HFFc6 (cell line): ENCODE results near the gene PRMT3. TPM values are rescaled to one million over a fixed set of nuclear protein-coding genes. Genes with fewer than 3 reads are reported as not detected.

ENCODE experiments used
- DNase-seq: peaks from one replicate; pipeline ENCODE4 v3.0.0-alpha.2; 2018
- H3K27ac Mint-ChIP-seq: 2 replicates; pipeline ENCODE4 v1.8.0; 2020; ENCODE audit warnings: mild to moderate bottlenecking, mixed read lengths
- H3K27me3 Mint-ChIP-seq: 2 replicates; pipeline ENCODE4 v1.8.0; 2021; ENCODE audit warnings: mild to moderate bottlenecking, moderate library complexity, mixed read lengths; ENCODE audit not compliant: insufficient read depth
- H3K36me3 Mint-ChIP-seq: 2 replicates; pipeline ENCODE4 v1.8.0; 2021; ENCODE audit warnings: low read depth, mixed read lengths
- H3K4me1 Mint-ChIP-seq: 2 replicates; pipeline ENCODE4 v1.8.0; 2020; ENCODE audit warnings: low read depth, mixed read lengths
- H3K4me3 Mint-ChIP-seq: 2 replicates; pipeline ENCODE4 v1.8.0; 2020; ENCODE audit warnings: mild to moderate bottlenecking, moderate library complexity, mixed read lengths
- H3K9me3 Mint-ChIP-seq: 2 replicates; pipeline ENCODE4 v1.8.0; 2020; ENCODE audit warnings: mild to moderate bottlenecking, mixed read lengths
- total RNA-seq, 6 experiments: library from RNA; stranded (reverse); fragmentation: NEBNext Ultra II Directional; extraction: Animal tissue kit (Norgen Biotek cat#: 25700); gene quantifications; 2 replicates in 1 of 6; 3 replicates in 5 of 6; pipeline ENCODE4 v1.2.3, GENCODE V29; 2021
- TF ChIP-seq, protein P1 (sequence below): fragments of 200-600 bp; sonication (generic); IDR thresholded peaks from 2 replicates; pipeline ENCODE4 v1.5.0; 2021; ENCODE audit warnings: antibody characterized with exemption, mild to moderate bottlenecking

Gene PRMT3
- total RNA-seq, 6 experiments from 2014 or later: 9.6 to 13.2 (median 12.1) TPM

DNA sequence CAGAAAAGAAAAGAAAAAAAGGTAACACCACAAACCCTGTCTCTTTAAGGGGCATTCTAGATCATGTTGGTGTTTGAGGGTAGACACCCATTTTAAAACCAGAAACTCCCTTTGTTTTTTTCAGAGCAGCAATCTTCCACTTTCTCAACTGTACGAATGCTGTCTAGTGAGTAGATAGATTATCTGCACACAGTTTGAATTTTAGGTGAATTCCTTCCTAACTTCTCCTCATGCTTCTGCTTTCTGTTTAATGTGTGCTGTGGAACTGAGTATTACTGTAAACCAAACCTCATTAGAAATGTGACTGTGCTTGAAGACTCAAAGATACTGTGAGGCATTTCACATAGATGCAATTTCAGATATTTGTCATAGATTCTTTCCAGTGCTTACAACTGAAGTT lies 102.4 kb downstream of the PRMT3 start:
- no peaks in the 10 kb centered on the region; the same call in 1 of the 2 replicates for H3K36me3 Mint-ChIP-seq
- no peaks in the 10 kb centered on the region; the same call in 1 of the 2 replicates for H3K27me3 Mint-ChIP-seq
- H3K4me3 Mint-ChIP-seq: no peak overlapping the region
- H3K4me1 Mint-ChIP-seq: no peaks in the 10 kb centered on the region
- DNase-seq: no peak
- TF ChIP-seq, protein P1, sequence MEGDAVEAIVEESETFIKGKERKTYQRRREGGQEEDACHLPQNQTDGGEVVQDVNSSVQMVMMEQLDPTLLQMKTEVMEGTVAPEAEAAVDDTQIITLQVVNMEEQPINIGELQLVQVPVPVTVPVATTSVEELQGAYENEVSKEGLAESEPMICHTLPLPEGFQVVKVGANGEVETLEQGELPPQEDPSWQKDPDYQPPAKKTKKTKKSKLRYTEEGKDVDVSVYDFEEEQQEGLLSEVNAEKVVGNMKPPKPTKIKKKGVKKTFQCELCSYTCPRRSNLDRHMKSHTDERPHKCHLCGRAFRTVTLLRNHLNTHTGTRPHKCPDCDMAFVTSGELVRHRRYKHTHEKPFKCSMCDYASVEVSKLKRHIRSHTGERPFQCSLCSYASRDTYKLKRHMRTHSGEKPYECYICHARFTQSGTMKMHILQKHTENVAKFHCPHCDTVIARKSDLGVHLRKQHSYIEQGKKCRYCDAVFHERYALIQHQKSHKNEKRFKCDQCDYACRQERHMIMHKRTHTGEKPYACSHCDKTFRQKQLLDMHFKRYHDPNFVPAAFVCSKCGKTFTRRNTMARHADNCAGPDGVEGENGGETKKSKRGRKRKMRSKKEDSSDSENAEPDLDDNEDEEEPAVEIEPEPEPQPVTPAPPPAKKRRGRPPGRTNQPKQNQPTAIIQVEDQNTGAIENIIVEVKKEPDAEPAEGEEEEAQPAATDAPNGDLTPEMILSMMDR: no peak
- H3K27ac Mint-ChIP-seq: no peak overlapping the region
- no peaks in the 10 kb centered on the region for H3K9me3 Mint-ChIP-seq

DNA sequence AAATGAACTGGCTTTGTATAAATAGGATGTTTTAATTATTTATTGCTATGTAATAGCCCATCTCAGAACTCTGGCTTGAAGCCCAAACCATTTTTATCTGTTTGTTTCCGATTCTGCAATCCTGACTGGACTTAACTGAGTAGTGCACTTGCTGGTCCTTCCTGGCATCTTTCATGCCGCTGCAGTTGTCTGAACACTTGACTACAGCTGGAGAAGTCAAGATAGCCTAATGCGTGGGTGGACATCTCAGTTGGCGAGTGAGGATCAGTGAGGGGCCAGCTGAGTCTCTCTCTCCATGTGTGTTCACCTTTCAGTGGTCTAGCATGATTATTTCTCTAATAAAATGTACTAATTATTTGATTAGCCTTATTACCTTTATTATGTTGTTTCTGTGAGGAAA lies 105.8 kb downstream of the PRMT3 start:
- H3K4me3 Mint-ChIP-seq: no peak overlapping the region
- DNase-seq: no peak
- H3K36me3 Mint-ChIP-seq: no peaks in the 10 kb centered on the region; the same call in 1 of the 2 replicates
- H3K9me3 Mint-ChIP-seq: no peaks in the 10 kb centered on the region
- H3K27me3 Mint-ChIP-seq: no peaks in the 10 kb centered on the region; the same call in 1 of the 2 replicates
- H3K27ac Mint-ChIP-seq: no peak overlapping the region
- TF ChIP-seq, protein P1: no peak
- H3K4me1 Mint-ChIP-seq: no peaks in the 10 kb centered on the region

DNA sequence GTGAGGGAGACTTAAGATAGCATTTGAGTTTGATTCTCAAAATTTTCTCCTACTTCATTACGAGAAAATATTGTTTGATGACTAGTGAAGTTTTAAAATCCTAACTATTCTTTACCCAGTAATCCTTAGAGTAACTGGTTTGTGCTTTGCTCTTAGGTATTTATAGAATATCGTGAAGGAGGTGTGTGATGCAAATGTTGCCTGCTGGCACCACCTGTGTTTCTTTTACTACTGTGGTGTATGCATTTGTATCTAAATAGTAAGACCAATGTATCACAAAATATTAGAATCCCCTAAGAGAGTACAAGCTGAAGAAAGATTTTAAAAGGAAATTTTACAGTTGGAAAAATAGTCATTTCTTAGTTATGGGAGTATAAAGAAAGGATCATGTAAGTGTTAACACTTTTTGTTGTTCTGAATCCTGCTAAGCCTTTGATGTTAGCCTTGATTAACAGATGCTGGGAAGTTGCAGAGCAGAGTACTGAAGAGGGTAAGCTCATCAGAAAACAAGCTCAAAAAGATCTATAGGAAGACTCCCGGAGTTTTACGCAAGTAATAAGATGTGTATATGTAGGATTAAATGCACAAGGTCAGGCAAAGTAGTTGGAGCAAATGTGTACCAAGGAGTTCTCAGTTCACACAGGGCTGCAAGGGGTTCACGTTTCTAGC lies 109.7 kb downstream of the PRMT3 start:
- Mint-ChIP-seq H3K27me3 (no peaks in the 10 kb centered on the region; the same call in 1 of the 2 replicates), H3K36me3 (no peaks in the 10 kb centered on the region; the same call in 1 of the 2 replicates), H3K4me3 (no peak overlapping the region), H3K4me1 (no peaks in the 10 kb centered on the region), H3K9me3 (no peaks in the 10 kb centered on the region), H3K27ac (no peak overlapping the region)
- no peak for DNase-seq
- TF ChIP-seq, protein P1: no peak

DNA sequence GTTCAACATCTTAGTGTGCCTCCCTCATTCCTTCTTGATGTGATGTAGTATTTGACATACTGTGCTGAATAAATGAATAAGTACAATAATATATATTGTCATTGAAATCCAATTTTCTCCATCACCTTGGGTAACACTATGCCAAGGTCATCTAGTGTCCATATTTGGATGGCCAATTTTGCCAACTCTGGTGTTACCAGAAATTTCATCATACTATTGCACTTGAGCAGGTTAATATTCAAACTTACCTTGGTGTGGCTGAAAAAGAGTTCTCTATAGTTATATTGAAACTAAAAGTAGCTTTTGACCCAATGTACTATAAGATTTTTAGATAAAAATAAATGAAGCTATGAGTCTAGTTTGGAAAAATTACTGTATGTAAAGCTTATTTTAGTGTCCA lies 113.7 kb downstream of the PRMT3 start:
- H3K4me3 Mint-ChIP-seq: no peak overlapping the region
- no peaks in the 10 kb centered on the region for H3K36me3 Mint-ChIP-seq
- TF ChIP-seq, protein P1: no peak
- no peaks in the 10 kb centered on the region for H3K9me3 Mint-ChIP-seq
- no peak overlapping the region for H3K27ac Mint-ChIP-seq
- H3K4me1 Mint-ChIP-seq: no peaks in the 10 kb centered on the region
- DNase-seq: no peak
- peaks cover 1% of the 10 kb centered on the region; the same call in 1 of the 2 replicates for H3K27me3 Mint-ChIP-seq

DNA sequence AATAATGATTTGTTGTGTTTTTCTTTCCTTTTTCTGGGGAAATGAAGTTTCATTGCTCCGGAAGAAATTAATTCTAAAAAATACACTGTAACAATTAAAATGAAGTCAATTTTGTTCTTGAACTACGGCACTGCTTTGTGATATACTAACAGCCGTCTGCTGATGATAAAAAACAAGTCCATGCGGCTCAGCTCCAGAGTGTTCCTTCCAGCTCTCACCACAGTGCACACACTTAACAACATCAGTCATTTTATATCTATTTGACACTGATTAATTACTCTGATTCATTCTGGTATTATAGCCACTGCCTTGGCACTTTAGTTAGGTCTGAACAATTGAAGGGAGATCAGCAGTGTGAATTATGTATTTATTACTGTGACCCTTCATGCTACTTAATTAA lies 114.5 kb downstream of the PRMT3 start:
- no peak for DNase-seq
- Mint-ChIP-seq H3K36me3 (no peaks in the 10 kb centered on the region), H3K4me1 (no peaks in the 10 kb centered on the region), H3K27ac (no peak overlapping the region), H3K4me3 (no peak overlapping the region), H3K27me3 (peaks cover 1% of the 10 kb centered on the region; the same call in 1 of the 2 replicates), H3K9me3 (no peaks in the 10 kb centered on the region)
- TF ChIP-seq, protein P1: no peak
